GM18507 (cell line): ENCODE results near the gene WWOX.

ENCODE experiments used
- DNase-seq: peaks from one replicate; pipeline ENCODE4 v3.0.0; 2011; ENCODE audit warnings: low read depth; ENCODE audit not compliant: insufficient read length; ENCODE audit errors: extremely low spot score
- FAIRE-seq: peaks from 2 replicates; lab custom pipeline; 2011; peaks lifted over from hg19 to GRCh38; lab: Jason Lieb, UNC

WWOX gene

GRCh38 chr16:79107301-79107700, 1007.8 kb downstream of the WWOX start:
- no peak for FAIRE-seq
- DNase-seq: no peak

GRCh38 chr16:79109771-79110170, 1010.3 kb downstream of the WWOX start:
- no peak for DNase-seq
- FAIRE-seq: no peak

- no peak for FAIRE-seq
- DNase-seq: no peak
Observed at GRCh38 chr16:79110242-79110641, 1010.8 kb downstream of the WWOX start.

- FAIRE-seq: no peak
- no peak for DNase-seq
Observed at GRCh38 chr16:79110953-79111352, 1011.5 kb downstream of the WWOX start.

- no peak for FAIRE-seq
- no peak for DNase-seq
Observed at GRCh38 chr16:79112462-79112861, 1013.0 kb downstream of the WWOX start.

- no peak for DNase-seq
- FAIRE-seq: no peak
Observed at GRCh38 chr16:79113826-79114225, 1014.4 kb downstream of the WWOX start.

GRCh38 chr16:79114759-79115158, 1015.3 kb downstream of the WWOX start:
- FAIRE-seq (no peak), DNase-seq (no peak)

- no peak for FAIRE-seq
- no peak for DNase-seq
Observed at GRCh38 chr16:79121906-79122305, 1022.5 kb downstream of the WWOX start.

- DNase-seq (no peak), FAIRE-seq (no peak)
Observed at GRCh38 chr16:79122343-79122742, 1022.9 kb downstream of the WWOX start.

- no peak for FAIRE-seq
- DNase-seq: no peak
Observed at GRCh38 chr16:79124016-79124756, 1024.7 kb downstream of the WWOX start.

- DNase-seq (no peak), FAIRE-seq (no peak)
Observed at GRCh38 chr16:79127766-79128165, 1028.3 kb downstream of the WWOX start.

GRCh38 chr16:79128706-79129105, 1029.3 kb downstream of the WWOX start:
- FAIRE-seq: no peak
- DNase-seq: no peak

GRCh38 chr16:79130616-79131015, 1031.2 kb downstream of the WWOX start:
- no peak for FAIRE-seq
- no peak for DNase-seq

GRCh38 chr16:79131321-79132075, 1032.0 kb downstream of the WWOX start:
- no peak for DNase-seq
- no peak for FAIRE-seq

GRCh38 chr16:79132701-79133100, 1033.2 kb downstream of the WWOX start:
- FAIRE-seq: no peak
- no peak for DNase-seq

GRCh38 chr16:79134300-79134699, 1034.8 kb downstream of the WWOX start:
- FAIRE-seq: no peak

GRCh38 chr16:79136955-79137354, 1037.5 kb downstream of the WWOX start:
- DNase-seq (no peak), FAIRE-seq (no peak)

More at GRCh38 chr16:79134300-79134699, 1034.8 kb downstream of the WWOX start:
- DNase-seq: no peak

GRCh38 chr16:79137426-79137939, 1038.0 kb downstream of the WWOX start:
- FAIRE-seq (no peak), DNase-seq (no peak)

- FAIRE-seq: no peak
Observed at GRCh38 chr16:79139799-79140198, 1040.3 kb downstream of the WWOX start.

GRCh38 chr16:79143026-79143425, 1043.6 kb downstream of the WWOX start:
- no peak for FAIRE-seq
- DNase-seq: no peak

More at GRCh38 chr16:79139799-79140198, 1040.3 kb downstream of the WWOX start:
- no peak for DNase-seq

- DNase-seq: no peak
- no peak for FAIRE-seq
Observed at GRCh38 chr16:79150151-79150550, 1050.7 kb downstream of the WWOX start.
